ENCODE results near the gene SLC39A2.
A peak's percentile ranks its signal among the peaks of the same experiment; 100 is the strongest.

SLC39A2 gene

DNA sequence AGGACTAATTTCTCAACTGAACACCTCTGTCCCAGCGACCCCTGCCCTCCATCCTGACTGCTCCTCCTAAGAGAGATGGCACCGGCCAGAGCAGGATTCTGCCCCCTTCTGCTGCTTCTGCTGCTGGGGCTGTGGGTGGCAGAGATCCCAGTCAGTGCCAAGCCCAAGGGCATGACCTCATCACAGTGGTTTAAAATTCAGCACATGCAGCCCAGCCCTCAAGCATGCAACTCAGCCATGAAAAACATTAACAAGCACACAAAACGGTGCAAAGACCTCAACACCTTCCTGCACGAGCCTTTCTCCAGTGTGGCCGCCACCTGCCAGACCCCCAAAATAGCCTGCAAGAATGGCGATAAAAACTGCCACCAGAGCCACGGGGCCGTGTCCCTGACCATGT, 43.8 kb downstream of the SLC39A2 start (continued):
- TF ChIP-seq, protein P1, sequence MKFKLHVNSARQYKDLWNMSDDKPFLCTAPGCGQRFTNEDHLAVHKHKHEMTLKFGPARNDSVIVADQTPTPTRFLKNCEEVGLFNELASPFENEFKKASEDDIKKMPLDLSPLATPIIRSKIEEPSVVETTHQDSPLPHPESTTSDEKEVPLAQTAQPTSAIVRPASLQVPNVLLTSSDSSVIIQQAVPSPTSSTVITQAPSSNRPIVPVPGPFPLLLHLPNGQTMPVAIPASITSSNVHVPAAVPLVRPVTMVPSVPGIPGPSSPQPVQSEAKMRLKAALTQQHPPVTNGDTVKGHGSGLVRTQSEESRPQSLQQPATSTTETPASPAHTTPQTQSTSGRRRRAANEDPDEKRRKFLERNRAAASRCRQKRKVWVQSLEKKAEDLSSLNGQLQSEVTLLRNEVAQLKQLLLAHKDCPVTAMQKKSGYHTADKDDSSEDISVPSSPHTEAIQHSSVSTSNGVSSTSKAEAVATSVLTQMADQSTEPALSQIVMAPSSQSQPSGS (tag by site-specific recombination; IDR thresholded peaks at IDR 0.05; ENCODE audit: low read depth): 0 out of 2 replicates have a peak, but pooled peaks have one; percentile 5
- TF ChIP-seq ZNF394 (tag by site-specific recombination; IDR thresholded peaks at IDR 0.05; ENCODE audit: borderline replicate concordance) (no peak), SP3 (tag by site-specific recombination; IDR thresholded peaks at IDR 0.05) (no peak)
- TF ChIP-seq, protein P2, sequence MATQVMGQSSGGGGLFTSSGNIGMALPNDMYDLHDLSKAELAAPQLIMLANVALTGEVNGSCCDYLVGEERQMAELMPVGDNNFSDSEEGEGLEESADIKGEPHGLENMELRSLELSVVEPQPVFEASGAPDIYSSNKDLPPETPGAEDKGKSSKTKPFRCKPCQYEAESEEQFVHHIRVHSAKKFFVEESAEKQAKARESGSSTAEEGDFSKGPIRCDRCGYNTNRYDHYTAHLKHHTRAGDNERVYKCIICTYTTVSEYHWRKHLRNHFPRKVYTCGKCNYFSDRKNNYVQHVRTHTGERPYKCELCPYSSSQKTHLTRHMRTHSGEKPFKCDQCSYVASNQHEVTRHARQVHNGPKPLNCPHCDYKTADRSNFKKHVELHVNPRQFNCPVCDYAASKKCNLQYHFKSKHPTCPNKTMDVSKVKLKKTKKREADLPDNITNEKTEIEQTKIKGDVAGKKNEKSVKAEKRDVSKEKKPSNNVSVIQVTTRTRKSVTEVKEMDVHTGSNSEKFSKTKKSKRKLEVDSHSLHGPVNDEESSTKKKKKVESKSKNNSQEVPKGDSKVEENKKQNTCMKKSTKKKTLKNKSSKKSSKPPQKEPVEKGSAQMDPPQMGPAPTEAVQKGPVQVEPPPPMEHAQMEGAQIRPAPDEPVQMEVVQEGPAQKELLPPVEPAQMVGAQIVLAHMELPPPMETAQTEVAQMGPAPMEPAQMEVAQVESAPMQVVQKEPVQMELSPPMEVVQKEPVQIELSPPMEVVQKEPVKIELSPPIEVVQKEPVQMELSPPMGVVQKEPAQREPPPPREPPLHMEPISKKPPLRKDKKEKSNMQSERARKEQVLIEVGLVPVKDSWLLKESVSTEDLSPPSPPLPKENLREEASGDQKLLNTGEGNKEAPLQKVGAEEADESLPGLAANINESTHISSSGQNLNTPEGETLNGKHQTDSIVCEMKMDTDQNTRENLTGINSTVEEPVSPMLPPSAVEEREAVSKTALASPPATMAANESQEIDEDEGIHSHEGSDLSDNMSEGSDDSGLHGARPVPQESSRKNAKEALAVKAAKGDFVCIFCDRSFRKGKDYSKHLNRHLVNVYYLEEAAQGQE (tag by site-specific recombination; IDR thresholded peaks at IDR 0.05): no peak
- TF ChIP-seq, protein P3, sequence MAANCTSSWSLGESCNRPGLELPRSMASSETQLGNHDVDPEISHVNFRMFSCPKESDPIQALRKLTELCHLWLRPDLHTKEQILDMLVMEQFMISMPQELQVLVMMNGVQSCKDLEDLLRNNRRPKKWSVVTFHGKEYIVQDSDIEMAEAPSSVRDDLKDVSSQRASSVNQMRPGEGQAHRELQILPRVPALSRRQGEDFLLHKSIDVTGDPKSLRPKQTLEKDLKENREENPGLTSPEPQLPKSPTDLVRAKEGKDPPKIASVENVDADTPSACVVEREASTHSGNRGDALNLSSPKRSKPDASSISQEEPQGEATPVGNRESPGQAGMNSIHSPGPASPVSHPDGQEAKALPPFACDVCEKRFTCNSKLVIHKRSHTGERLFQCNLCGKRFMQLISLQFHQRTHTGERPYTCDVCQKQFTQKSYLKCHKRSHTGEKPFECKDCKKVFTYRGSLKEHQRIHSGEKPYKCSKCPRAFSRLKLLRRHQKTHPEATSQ (tag by site-specific recombination; IDR thresholded peaks at IDR 0.05): no peak

DNA sequence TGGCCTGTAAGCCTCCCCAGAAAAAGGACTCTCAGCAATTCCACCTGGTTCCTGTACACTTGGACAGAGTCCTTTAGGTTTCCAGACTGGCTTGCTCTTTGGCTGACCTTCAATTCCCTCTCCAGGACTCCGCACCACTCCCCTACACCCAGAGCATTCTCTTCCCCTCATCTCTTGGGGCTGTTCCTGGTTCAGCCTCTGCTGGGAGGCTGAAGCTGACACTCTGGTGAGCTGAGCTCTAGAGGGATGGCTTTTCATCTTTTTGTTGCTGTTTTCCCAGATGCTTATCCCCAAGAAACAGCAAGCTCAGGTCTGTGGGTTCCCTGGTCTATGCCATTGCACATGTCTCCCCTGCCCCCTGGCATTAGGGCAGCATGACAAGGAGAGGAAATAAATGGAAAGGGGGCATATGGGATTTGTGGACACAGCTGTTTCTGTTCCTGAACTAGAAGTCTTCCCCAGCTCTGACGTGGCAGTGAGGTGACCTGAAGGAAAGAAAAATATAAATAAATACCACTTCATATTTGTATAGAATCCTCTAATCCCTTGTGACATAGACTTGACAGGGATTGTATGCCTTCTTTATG, 44.4 kb downstream of the SLC39A2 start:
- Histone ChIP-seq H3K4me3 (ENCODE audit: low read depth, low read length) (no peak overlapping the region), H3K36me3 (ENCODE audit: control insufficient read depth in 2 of 2, insufficient read depth in 1 of 2, low read length in 2 of 2) (no peaks in the 10 kb centered on the region), H3K9me3 (ENCODE audit: control insufficient read depth, insufficient read depth, low read depth, low read length) (no peaks in the 10 kb centered on the region), H3K27ac (ENCODE audit: extremely low read depth, low read depth, low read length) (no peak overlapping the region), H3K4me1 (ENCODE audit: control insufficient read depth, insufficient read depth, low read length) (no peaks in the 10 kb centered on the region)
- ChIA-PET CTCF (interaction anchor here (0.6 to 7.0 kb wide), 11 partner anchors 10 to 220 kb away, joined by 3 to 206 read pairs (median 4); partner anchors contain the start of gene TMEM253), POLR2A (no interaction called here)
- TF ChIP-seq ZNF558 (tag by site-specific recombination; IDR thresholded peaks at IDR 0.05): no peak
- no peak for TF ChIP-seq ZNF530 (tag by site-specific recombination; IDR thresholded peaks at IDR 0.05; ENCODE audit: low read depth)
- TF ChIP-seq, protein P2 (tag by site-specific recombination; IDR thresholded peaks at IDR 0.05): no peak
- no peak for TF ChIP-seq TRIM28 (IDR thresholded peaks at IDR 0.05; ENCODE audit: borderline replicate concordance, low read length)
- no peak for TF ChIP-seq ZNF266 (tag by site-specific recombination; IDR thresholded peaks at IDR 0.05; ENCODE audit: low read depth)
- TF ChIP-seq, protein P4, sequence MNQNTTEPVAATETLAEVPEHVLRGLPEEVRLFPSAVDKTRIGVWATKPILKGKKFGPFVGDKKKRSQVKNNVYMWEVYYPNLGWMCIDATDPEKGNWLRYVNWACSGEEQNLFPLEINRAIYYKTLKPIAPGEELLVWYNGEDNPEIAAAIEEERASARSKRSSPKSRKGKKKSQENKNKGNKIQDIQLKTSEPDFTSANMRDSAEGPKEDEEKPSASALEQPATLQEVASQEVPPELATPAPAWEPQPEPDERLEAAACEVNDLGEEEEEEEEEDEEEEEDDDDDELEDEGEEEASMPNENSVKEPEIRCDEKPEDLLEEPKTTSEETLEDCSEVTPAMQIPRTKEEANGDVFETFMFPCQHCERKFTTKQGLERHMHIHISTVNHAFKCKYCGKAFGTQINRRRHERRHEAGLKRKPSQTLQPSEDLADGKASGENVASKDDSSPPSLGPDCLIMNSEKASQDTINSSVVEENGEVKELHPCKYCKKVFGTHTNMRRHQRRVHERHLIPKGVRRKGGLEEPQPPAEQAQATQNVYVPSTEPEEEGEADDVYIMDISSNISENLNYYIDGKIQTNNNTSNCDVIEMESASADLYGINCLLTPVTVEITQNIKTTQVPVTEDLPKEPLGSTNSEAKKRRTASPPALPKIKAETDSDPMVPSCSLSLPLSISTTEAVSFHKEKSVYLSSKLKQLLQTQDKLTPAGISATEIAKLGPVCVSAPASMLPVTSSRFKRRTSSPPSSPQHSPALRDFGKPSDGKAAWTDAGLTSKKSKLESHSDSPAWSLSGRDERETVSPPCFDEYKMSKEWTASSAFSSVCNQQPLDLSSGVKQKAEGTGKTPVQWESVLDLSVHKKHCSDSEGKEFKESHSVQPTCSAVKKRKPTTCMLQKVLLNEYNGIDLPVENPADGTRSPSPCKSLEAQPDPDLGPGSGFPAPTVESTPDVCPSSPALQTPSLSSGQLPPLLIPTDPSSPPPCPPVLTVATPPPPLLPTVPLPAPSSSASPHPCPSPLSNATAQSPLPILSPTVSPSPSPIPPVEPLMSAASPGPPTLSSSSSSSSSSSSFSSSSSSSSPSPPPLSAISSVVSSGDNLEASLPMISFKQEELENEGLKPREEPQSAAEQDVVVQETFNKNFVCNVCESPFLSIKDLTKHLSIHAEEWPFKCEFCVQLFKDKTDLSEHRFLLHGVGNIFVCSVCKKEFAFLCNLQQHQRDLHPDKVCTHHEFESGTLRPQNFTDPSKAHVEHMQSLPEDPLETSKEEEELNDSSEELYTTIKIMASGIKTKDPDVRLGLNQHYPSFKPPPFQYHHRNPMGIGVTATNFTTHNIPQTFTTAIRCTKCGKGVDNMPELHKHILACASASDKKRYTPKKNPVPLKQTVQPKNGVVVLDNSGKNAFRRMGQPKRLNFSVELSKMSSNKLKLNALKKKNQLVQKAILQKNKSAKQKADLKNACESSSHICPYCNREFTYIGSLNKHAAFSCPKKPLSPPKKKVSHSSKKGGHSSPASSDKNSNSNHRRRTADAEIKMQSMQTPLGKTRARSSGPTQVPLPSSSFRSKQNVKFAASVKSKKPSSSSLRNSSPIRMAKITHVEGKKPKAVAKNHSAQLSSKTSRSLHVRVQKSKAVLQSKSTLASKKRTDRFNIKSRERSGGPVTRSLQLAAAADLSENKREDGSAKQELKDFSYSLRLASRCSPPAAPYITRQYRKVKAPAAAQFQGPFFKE (tag by site-specific recombination; IDR thresholded peaks at IDR 0.05; ENCODE audit: borderline replicate concordance): no peak
- TF ChIP-seq ZNF658 (tag by site-specific recombination; IDR thresholded peaks at IDR 0.05): no peak
- no peak for TF ChIP-seq KLF1 (tag by site-specific recombination; IDR thresholded peaks at IDR 0.05)
- TF ChIP-seq ZBTB8A (tag by site-specific recombination; IDR thresholded peaks at IDR 0.05): no peak
